ENCODE results near the gene RYR1.
"Not testable (repeated sequence)": the region's sequence is repeated elsewhere in the genome, so short reads cannot be mapped to it uniquely, and the experiment has no call there.

Gene RYR1

DNA sequence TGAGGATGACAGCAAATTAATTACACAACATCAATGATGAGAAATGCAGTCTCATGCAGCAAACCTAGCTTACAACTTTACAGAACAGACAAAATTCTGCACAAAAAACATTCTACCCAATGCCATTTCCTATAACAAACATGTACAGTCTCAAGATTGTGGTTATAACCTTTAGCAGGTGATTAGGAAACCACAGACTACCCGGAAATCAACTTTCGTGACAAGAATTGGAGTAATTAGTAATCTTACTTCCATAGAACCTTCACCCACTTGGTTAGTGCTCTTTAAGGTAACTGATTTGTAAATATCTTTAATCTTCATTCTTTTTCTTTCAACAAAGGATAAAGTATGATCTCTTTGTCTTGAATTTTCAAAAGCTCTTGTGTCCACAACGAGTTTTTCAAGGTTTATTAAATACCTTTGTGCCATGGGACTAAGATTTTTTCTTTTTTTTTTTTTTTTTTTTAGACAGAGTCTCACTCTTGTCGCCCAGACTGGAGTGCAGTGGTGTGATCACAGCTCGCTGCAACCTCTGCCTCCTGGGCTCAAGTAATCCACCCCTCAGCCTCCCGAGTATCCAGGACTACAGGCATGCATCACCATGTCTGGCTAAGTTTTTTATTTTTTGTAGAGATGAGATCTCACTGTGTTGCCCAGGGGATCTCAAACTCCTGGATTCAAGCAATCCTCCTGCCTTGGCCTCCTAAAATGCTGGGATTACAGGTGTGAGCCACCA lies 105.5 kb downstream of the RYR1 start:
- DNase-seq (ENCODE audit: low read depth in 2 of 2): no peak

DNA sequence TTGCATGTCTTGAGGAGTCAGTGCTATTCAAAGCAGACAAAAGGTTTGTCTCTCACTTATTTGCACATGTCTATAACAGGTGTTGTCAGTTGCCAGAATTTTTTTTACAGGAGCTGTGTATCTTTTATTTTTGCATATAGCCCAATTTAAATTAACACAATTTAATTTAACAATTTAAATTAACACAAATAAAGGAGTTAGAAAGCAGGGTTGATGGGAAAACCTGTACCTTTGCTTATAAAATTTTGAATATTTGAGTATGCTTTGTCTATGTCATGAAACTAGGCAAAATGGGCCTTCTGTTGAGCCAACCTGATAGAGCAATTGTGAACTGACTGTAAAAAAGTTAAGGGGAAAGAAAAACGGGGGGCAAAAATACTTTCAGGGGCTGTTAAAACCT lies 106.3 kb downstream of the RYR1 start:
- DNase-seq (ENCODE audit: low read depth in 2 of 2): no peak

DNA sequence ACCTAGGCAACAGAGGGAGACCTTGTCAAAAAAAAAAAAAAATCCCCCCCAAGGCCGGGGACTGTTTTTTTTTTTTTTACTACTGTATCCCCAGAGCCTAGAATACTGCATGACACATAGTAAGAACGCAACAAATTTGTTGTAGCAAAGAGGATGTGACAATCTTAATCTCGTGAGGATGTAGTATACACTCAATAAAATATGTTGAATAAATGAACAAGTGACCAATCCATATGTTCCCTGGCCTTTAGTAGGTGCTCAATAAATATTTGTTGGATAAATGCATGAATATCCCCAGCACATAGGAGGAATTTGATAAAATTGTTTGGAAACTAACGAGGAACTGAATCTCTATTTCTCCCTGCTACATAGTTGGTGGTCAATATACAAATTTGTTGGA lies 108.5 kb downstream of the RYR1 start:
- DNase-seq (ENCODE audit: low read depth in 2 of 2): no peak

DNA sequence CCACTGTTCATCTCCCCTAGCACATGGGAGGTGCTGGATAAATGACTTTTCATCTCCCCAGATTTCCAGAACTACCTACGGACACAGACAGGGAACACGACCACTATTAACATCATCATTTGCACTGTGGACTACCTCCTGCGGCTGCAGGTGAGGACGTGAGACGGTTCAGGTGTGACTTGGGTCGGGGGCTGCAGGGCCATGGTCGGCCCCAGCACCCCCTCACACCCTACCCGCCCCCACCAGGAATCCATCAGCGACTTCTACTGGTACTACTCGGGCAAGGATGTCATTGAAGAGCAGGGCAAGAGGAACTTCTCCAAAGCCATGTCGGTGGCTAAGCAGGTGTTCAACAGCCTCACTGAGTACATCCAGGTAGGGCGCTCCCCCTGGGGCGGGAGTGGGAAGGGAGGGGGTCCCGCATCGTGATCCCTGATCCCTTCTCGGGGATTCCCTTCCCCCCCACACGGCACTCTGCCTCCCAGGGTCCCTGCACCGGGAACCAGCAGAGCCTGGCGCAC lies 109.9 kb downstream of the RYR1 start:
- DNase-seq (ENCODE audit: low read depth in 2 of 2): no peak

DNA sequence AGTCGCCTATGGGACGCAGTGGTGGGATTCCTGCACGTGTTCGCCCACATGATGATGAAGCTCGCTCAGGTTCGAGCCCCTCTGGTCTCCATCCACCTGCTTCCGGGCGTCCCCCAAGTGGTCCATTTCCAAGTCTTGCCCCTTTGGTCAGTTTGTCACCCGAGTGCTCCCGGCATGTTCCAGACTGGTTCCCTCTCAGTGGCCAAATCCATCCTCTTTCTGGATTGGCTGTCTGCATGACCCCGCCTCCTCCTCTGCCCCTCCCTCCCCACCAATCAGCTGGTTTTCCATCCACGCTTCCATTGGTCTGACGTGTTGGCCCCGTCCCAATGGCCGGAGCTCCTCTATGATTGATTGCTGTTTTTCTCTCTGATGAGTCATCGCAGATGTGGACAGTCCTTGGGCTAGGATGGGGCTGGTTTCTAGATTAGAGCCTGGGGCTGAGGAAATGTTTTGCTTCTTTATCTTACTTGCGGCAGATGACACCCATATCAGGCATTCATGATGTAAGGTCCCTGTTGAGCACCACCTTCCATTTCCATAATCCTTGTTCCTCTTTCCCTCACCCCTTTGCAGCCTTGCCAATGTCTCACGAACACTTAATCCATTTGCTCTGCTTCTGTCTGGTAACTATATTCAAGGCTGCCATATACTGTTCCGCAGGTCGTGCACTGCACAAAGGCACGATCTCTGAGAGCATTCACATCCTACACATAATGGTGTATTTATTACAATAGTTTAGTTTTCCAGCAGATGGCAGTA lies 110.5 kb downstream of the RYR1 start:
- DNase-seq (ENCODE audit: low read depth in 2 of 2): no peak

DNA sequence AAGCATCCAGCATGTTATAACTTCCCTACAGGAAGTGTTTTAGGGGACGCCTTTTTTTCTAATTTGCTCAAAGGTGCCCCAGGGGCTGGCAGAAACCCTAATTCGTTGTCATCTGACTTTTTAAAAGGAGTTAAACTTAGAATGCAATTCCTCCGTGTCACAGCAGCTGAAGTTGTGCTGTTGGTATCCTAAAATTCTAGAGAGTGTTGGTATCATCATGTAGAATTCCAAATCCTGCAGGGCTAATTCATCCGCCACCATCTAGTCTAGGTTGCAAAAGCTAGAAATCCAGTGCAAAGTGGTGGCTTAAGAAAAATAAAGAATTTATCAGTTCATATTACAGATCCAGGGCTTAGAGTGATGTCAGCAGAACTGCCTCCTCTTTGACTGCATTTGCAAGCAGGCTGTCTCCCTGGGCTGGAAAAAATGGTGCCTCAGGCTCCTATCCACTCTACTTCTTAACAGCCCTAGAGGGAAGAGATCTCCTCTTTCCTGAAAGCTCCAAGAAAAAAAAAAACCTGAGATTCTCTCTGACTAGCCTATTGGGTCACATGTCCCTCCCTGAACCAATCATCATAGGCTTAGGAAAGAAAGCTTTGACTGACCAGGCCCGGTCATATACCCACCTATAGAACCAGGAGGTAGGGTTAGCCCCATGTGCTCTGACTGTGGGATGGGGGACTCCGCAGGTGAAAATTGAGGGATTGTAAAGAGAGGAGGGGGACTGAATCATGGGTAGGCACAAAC lies 111.3 kb downstream of the RYR1 start:
- no peak for DNase-seq (ENCODE audit: low read depth in 2 of 2)

DNA sequence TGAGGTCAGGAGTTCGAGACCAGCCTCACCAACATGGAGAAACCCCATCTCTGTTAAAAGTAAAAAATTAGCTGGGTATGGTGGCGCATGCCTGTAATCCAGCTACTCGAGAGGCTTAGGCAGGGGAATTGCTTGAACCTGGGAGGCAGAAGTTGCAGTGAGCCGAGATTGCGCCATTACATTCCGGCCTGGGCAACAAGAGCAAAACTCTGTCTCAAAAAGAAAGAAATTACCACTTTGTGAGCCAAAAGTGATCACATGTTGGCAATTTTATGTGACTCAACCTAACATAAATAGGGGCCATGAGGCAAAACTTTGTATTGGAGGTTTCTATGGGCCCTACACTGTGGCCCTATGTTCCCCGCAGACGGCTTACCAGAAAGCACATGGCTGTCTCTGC lies 112.1 kb downstream of the RYR1 start:
- no peak for DNase-seq (ENCODE audit: low read depth in 2 of 2)

DNA sequence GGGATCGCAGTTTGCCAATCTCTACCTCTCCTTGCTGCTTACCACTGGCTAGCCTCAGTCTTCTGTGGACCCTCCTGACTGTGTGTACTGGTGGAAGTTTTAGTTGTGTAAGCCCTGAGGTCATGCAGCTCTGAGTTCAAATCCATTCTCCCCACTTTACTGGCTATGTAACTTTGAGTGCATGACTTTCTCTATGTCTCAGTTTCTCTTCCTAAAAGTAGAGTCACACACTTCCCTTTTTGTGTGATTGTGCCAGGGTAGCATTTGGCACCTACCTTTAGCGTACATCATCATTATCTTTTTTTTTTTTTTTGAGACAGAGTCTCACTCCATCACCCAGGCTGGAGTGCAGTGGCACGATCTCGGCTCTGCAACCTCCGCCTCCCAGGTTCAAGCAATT lies 113.9 kb downstream of the RYR1 start:
- no peak for DNase-seq (ENCODE audit: low read depth in 2 of 2)

DNA sequence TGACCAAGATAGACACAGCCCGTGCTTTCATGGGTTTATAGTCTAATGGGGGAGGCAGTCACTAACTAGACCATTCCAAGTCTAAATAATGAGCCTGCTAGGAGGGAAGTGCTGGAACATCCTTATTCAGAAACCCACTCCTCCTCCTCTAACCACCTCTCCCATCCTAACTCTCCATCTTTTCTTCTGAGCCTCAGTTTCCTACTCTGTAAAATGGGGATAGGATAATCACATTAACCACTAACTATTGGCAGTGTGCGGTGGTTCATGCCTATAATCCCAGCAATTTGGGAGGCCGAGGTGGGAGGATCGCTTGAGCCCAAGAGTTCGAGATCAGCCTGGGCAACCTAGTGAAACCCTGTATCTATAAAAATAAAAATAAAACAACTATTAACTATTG lies 115.6 kb downstream of the RYR1 start:
- DNase-seq (ENCODE audit: low read depth in 2 of 2): no peak

DNA sequence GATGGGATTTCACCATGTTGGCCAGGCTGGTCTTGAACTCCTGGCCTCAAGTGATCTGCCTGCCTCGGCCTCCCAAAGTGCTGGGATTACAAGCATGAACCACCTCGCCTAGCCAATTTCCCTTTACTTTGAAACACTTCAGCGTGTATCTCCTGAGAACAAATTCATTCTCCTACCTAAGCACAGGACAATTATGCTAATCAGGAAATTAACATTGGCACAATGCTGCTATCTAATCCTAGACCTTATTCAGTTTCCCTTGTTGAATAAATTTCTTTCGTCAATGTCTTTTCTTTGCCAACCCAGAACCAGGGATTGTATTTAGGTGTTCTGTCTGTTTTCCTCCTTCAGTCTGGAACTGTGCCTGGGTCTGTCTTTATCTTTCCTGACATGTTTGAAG lies 116.5 kb downstream of the RYR1 start:
- no peak for DNase-seq (ENCODE audit: low read depth in 2 of 2)

DNA sequence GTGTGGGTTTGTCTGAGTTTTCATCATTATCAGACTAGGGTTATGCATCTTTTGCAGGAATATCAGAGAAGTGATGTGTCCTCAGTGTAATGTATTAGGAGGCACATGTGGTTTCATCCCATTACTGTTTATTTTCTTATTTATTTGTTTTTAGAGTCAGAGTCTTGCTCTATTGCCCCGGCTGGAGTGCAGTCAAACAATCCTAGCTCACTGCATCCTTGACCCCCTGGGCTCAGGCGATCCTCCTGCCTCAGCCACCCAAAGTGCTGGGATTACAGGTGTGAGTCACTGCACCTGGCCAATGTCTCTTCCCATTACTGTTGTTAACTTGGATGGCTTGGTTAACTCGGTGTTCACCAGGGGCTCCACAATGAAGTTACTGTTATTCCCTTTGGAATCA lies 116.9 kb downstream of the RYR1 start:
- no peak for DNase-seq (ENCODE audit: low read depth in 2 of 2)

DNA sequence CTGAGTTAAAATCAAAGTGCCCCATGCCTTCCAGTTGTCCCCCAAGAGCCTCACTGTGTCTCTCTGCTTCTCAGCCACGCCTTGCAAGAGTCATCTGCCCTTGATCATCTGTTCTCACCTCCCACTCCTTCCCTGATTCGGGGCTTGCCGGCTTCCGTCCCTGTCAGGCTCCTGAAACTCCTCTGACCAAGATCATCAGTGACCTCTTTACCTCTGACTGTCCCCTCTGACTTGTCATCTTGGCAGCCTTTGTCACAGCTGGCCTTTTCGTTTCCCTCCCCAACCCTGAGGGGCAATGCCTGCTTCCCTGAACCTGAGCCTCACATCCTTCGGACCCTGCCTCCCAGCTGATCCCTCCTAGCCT lies 117.9 kb downstream of the RYR1 start:
- peak; percentile 51 to 53 for DNase-seq (ENCODE audit: low read depth in 2 of 2)

DNA sequence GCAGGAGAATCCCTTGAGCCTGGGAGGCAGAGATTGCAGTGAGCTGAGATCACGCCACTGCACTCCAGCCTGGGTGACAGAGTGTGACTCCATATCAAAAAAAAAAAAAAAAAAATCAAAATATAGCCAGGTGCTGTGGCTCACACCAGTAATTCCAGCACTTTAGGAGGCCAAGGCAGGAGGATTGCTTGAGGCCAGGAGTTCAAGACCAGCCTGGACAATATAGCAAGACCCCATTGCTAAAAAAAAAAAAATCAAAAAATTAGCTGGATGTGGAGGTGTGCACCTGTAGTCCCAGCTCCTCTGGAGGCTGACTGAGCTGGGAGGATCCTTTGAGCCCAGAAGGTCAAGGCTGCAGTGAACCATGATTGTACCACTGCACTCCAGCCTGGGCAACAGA lies 119.7 kb downstream of the RYR1 start:
- DNase-seq (ENCODE audit: low read depth in 2 of 2): not testable (repeated sequence)

DNA sequence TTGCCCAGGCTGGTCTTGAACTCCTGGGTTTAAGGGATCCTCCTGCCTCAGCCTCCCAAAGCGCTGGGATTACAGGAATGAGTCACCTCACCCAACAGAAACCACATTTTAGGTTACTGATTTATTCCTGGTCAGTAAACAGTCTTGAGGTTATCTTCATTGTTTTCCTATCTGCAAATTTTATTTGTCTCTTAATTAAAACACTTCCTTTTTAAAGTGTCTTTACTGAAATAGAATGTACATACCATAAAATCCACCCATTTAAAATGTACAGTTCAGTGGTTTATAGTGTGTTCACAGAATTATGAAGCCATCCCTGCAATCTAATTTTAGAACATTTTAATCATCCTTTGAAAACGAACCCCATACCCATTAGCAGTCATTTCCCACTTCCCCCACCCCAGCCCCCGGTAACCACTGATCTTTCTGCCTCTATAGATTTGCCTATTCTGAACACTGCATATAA lies 121.2 kb downstream of the RYR1 start:
- no peak for DNase-seq (ENCODE audit: low read depth in 2 of 2)

DNA sequence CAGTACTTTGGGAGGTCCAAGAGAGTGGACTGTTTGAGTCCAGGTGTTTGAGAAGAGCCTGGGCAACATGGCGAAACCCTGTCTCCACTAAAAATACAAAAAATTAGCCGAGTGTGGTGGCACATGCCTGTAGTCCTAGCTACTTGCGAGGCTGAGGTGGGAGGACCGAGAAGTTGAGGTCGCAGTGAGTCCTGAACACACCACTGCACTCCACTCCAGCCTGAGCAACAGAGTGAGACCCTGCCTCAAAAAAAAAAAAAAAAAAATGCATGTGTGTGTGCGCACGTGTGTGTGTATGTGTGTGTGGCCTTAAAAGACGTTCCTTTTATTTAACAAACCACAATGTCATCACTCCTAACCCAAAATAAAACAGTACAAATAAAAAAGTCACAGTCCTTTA lies 121.7 kb downstream of the RYR1 start:
- DNase-seq (ENCODE audit: low read depth in 2 of 2): no peak

DNA sequence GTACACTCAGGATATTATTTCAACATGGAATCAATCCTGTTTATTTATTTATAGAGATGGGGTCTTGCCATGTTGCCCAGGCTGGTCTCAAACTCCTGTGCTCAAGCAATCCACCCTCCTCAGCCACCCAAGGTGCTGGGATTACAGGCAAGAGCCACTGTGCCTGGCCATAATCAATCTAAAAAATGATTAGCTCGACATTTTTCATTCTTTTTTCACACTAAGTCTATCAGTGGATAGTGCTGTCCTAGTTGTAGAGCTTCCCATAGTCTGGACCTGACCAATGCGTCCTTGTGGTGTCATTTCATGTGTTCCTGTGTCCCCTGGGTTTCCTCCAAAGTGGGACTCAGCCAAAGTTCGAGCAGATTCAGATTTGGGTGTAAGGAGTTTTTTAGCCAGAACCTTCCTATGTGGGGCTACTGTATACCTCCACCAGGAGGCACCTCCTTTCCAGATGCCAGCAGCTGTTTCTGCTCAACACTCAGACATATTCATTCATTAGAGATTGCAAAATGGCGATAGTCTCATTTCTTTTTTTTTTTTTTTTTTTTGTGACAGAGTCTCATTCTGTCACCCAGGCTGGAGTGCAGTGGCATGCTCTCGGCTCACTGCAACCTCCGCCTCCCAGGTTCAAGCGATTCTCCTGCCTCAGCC lies 123.2 kb downstream of the RYR1 start:
- no peak for DNase-seq (ENCODE audit: low read depth in 2 of 2)

DNA sequence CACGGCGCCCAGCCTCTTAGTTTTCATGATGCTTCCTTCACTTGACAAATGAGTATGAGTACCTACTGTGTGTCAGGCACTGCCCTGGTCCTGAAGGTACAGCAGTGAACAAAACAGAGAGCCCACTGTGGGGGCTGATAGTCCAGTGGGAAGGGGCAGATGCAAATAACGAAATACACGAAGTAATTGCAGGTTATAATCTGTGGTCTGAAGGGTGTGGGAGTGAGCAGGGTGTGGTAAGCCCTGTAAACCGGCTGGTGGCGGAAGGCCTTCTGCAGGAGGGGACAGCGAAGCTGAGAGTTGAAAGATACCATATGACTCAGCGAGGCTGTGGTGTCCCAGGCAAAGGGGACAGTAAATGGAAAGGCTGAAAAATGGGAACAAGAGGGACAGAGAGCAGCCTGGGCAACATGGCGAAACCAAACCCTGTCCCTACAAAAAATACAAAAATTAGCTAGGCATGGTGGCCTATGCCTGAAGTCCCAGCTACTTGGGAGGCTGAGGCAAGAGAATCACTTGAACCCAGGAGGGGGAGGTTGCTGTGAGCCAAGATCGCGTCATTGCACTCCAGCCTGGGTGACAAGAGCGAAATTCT lies 123.8 kb downstream of the RYR1 start:
- no peak for DNase-seq (ENCODE audit: low read depth in 2 of 2)

DNA sequence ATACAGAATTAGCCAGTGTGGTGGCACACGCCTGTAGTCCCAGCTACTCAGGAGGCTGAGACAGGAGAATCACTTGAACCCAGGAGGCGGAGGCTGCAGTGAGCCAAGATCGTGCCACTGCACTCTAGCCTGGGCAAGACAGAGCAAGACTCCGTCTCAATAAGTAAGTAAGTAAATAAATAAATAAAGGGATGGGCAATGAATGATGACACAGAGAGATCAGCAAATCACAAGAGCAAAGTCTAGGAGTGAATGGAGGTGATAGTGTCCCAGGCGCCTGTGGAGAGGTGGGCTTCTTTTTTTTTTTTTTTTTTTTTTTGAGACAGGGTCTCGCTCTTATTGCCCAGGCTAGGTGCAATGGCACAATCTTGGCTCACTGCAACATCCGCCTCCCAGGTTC lies 125.4 kb downstream of the RYR1 start:
- not testable (repeated sequence) for DNase-seq (ENCODE audit: low read depth in 2 of 2)

DNA sequence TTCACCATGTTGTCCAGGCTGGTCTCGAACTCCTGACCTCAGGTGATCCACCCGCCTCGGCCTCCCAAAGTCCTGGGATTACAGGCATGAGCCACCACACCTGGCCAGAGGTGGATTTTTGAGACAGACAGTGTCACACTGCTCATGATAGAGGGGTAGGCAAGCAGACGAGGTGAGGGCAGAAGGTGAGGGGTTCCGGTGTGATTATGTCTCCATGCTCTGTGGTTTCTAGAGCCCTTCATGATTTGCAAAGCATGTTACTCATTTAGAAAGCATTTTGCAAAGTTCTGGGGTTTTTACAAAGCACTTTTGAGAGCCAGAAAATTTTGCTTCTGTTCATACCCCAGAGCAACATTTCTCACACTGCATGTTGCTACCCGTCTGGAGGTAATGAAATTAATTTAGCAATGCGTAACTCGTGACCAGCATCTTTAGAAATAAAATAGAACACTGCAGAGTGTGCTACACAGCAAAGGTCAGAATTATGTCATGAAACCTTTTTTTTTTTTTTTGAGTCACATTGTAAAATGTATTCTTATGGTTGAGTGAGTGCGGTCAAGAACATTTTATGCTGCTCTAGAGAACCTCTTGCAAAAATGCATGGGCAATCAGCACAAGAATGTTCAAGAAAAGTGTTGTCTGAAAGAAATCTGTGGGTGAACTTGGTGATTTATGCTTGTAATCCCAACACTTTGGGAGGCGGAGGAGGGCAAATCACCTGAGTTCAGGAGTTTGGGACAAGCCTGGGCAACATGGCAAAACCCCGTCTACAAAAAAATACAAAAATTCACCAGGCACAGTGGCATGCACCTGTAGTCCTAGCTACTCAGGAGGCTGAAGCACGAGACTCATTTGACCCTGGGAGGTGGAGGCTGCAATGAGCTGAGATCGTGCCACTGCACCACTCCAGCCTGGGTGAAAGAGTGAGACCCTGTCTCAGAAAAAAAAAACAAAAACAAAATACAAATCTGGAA lies 126.2 kb downstream of the RYR1 start:
- no peak for DNase-seq (ENCODE audit: low read depth in 2 of 2)

DNA sequence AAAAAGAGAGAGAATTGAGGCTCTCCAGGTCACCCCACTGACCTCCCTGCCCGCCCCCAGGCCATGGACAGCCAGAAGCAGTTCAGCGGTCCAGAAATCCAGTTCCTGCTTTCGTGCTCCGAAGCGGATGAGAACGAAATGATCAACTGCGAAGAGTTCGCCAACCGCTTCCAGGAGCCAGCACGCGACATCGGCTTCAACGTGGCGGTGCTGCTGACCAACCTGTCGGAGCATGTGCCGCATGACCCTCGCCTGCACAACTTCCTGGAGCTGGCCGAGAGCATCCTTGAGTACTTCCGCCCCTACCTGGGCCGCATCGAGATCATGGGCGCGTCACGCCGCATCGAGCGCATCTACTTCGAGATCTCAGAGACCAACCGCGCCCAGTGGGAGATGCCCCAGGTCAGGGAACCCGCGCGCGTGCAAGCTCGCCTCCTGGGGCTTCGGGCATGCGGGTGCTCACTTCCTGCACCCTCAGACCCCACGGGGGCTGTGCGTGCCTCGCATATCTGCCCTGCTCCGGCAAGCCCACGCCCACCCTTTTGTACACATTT lies 127.6 kb downstream of the RYR1 start:
- no peak for DNase-seq (ENCODE audit: low read depth in 2 of 2)

Data from stimulated activated CD8-positive, alpha-beta memory T cell treated with anti-CD3 and anti-CD28 coated beads, Interleukin-2, amount 100 ng/mL, for 48 hours (primary cell).